HG03025 (cell line): Measurements from ENCODE around the gene LMAN2L.
"Not testable (repeated sequence)": the region's sequence is repeated elsewhere in the genome, so short reads cannot be mapped to it uniquely, and the experiment has no call there.

ENCODE experiments used
- ATAC-seq: cut with Tn5 transposase; IDR thresholded peaks from one replicate; pipeline ENCODE4 v1.9.1; 2021; ENCODE audit warnings: mild to moderate bottlenecking, moderate library complexity; ENCODE audit not compliant: unreplicated experiment, low FRiP score

LMAN2L gene

DNA sequence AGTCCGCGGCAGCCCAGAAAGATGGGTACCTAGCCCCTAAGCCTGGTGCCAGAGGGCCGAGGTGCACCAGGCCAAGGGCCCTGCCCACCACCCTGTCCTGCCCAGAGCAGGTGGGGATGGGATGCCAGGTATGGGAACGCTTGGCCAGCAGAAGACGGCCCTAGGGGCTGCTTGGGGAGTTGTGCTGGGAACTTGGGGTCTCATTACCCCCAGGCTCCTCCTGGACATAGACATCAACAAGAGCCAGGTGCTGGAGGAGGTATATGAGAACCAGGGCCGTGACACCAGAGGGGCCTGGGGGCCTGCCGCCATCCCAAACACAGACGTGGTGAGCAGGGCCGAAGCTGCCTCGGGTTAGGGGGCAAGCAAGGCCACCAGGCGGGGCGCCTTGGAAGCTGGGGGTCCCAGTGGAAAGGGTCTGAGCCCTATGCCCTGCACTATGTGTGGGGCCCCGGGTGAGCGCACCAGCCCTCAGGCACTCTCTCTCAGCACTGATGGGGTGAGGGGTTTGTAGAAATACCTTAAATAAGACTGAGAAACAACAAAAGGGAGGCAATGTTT is 50.4 kb downstream of the LMAN2L start:
- ATAC-seq: no peak

DNA sequence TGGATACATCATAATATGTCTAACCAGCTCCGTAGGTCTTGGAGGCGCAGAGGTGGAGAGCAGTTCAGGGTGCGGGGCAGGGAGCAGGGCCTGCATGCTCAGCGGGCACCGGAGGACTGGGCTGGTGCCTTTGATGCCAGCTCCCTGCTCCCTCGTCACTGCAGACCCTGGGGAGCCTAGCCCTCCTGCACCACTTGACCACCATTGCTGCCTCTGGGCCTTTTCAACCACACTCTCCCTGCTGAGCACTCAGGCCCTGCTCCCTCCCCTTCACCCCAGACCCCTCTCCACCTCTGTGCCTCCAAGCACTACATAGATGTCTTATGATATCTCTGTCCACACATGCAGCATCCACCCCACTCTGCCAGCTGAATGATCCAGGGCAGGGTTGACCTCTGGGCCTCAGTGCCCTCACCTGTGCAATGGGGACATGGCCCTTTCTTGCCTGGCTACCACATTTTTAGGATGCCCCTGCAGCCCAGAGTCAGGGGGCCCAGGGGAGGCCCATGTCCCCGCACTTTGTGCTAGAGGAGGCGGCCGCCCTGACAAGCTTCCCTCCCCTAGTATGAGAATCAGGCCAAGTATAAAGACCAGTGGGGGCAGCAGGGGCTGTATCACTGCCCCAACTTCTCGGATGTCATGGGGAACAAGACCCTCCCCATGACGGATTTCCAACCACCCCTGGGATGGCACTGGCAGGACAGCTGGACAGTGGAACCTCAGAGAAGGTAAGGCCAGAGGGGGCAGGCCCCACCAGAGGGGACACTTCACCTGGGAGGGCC is 51.0 kb downstream of the LMAN2L start:
- no peak for ATAC-seq

DNA sequence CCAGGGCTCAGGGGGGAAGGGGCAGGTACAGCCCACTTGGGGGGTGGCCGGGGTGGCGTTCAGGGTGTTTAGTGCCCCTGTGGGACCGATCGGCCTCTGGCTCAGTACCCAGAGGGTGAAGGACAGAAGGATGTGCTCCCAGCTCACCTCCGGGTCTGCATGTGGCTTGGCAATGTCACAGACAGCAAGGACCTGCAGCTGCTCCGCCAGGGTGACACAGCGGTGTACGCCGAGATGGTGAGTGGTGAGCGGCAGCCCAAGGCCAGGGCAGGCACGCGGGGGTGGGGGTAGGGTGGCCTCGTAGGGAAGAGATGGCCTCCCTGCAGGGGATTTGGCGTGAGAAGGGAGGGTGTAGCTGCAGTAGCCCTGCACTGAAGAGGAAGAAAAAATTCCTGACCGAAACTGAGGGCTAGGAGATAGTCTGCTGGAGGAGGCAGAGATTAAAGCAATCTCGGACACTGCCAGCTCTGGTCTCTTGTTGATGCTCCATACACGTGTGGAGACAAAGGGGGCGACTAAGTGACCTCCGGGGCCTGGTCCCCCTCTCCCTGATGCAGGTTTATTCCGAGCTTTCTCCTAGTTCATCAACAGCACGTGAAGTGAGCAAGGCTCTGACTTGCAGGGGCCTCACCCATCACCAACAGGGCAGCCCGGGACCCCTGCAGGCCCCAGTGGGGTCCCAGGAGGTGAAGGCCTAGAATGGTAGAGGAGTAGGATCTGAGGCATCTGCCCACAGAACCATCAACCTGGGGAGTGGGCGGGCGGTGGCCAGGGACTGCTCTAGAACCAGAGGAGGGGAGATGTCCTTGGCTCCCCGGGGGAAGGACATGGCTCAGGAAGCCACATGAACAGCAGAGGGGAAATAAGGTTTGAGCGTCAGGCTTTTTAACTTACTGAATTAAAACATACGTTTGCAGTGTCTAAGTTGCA is 51.9 kb downstream of the LMAN2L start:
- ATAC-seq: no peak

DNA sequence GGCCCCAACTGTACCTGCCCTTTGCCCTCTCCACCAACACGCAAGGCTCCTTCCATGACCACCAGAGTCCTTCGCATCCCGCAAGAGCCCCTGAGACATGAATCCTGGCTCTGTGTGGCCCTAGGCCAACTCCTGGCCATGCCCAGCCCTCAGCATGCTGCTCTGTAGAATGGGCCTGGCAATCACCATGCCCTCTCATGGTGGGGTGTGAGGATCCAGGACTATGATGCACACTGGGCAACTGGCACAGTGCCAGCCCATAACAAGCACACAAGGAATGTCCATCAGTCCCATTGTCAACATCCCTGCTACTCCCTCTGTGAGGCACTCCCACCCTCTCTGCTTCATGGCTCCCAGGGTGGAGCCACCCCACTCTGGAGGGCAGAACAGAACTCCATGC is 52.6 kb downstream of the LMAN2L start:
- ATAC-seq: no peak

DNA sequence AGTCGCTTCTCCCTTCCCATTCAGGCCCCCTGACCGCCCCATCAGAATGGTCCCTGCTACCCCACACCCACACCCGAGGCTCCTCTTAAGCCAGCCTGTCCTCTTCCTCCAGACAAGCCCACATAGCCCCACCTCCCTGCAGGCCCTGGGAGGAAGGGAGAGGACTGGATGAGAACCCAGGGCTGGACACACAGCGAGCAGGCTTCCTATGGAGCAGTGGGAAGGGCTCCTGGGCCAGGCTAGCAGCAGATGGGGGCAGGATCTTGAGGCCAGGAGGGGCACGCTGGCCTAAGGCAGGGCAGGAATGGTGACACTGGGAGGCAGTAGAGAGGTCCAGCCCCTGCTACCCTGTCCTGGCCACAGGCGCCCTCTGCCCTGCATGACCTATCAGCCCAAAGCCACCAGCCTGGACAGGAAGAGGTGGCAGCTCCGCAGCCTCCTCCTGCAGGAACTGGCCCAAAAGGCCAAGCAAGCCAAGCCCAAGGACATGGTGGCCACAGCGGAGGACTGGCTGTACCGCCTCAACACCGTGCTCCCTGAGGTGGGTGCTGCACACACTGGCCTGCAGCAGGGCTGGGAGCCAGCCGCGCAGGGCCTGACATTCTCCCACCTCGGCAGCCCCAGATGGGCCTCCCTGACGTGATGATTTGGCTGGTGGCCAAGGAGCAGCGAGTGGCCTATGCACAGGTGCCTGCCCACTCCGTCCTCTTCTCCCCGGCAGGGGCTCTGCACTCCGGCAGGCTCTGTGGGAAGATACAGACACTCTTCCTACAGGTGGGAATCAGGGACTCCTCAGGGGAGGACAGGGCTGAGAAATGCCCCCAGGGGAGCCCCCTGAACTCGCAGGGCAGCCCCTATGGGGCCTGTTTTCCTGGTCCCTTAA is 54.0 kb downstream of the LMAN2L start:
- no peak for ATAC-seq

DNA sequence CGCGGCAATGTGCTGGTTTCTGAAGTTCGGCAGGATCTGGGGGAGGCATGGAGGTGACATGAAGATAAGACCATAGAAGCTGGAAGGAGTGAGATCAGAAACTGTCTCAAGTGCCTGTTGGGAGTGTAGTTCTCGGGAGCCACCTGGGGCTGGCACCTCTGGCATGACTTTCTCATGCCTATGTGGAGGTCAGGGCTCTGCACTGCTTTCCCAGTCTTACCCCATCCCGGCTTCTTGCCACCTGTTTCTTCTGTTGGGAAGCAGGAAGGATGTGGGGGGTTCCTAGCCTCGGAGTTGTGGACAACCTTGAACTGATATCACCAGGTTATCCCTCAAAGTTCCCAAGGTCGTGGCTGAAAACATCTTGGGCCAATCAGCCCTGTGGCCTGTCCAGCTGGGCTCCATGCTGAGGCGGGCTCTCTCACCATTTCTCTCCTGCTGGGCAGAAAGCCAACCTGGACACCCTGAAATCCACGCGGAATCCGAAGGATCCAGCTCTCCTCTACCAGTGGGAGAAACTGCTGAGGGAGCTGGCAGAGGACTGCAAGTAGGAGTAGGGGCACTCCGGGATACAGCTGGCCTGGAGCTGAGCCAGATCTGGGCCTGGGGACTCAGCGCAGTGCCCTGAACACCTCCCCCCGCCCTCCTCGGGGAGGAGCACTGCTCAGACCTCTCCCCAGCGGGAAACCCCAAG is 54.8 kb downstream of the LMAN2L start:
- ATAC-seq: no peak

DNA sequence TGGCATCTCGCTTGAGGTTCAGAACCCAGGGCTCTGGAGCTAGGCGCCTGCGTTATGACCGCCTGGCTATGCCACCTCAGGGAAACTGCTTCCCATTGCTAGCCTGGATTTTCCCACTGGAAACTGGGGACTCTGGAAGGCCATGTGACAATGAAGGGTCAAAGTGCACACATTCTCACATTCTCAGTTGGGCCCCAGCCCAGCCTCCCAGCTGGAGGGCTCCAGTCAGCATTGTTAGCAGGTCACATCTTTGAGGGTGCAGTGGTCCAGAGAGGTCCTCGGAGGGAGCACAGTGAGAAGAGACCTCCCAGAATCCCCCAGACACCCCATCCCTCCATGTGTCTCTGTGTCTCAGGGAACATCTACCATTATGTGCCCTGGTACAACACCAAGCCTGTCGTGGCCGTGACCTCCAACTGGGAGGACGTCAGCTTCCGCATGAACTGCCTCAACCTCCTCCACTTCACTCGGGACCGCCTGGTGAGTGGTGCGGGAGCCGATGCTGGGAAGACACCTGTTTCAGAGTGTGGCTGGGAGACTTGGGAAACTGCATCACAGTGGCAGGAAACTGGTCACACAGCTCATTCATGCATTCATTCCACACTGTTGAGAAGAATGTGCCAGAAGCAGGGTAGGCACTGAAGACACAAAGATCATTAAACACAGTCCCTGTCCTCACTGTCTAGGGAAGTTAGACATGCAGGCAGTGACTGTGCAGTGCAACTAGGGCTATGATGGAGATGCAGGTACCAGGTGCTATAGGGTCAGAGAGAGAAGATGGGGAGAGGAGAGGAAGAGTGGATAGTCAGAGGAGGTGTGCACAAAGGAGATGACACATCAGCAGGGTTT is 55.7 kb downstream of the LMAN2L start:
- no peak for ATAC-seq

DNA sequence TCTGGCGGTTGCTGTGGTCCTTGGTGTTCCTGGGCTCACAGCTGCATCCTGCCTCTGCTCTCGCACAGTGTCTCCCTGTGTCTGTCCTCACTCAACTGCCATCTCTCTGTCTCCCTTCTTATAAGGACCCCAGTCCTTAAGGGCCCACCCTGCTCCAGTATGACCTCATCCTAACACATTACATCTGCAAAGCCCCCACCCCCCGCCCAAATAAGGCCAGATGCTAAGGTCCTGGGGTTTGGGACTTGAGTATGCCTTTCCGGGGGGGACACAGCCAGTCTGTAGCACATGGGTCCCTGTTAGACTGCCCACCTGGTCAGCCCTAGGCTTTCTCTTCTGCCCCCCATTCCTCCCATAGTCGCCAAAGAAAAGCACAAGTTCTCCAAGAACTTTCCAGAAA is 56.6 kb downstream of the LMAN2L start:
- no peak for ATAC-seq

DNA sequence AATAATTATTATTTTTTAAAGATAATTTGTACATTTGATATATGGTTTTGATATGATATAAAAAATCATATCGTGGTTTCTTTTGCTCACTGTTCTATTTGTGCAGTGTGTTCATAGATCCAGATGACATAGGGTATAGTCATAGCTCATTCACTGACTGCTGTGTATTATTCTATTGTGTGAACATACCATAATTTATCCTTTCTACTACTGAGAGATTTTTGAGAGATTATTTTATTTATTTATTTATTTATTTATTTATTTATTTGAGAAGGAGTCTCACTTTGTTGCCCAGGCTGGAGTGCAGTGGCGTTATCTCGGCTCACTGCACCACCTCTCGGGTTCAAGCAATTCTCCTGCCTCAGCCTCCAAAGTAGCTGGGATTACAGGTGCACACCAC is 58.3 kb downstream of the LMAN2L start:
- ATAC-seq: no peak

DNA sequence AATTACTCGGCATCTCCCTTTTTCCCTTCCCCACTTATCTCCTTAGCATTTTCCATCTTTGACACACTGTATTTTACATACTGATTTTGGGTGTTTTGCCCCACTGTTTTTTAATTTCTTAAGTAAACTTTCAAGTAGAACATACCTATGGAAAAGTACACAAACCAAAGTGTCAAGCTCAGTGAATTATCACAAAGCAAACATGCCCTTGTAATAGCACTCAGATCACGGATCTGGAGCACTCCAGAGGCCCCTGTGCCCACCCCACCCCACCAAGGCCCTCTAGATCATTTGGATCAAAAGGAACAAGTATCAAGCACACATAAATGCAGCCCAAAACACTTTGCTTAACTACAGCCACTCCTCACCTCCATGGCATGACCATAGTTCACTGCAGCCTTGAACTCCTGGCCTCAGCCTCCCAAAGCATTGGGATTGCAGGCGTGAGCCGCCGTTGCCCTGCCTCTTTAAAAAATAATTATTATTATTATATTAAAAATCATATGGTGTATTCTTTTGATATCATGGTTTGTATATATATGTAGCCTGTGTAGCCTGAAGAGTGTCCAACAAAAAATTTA is 59.2 kb downstream of the LMAN2L start:
- no peak for ATAC-seq

DNA sequence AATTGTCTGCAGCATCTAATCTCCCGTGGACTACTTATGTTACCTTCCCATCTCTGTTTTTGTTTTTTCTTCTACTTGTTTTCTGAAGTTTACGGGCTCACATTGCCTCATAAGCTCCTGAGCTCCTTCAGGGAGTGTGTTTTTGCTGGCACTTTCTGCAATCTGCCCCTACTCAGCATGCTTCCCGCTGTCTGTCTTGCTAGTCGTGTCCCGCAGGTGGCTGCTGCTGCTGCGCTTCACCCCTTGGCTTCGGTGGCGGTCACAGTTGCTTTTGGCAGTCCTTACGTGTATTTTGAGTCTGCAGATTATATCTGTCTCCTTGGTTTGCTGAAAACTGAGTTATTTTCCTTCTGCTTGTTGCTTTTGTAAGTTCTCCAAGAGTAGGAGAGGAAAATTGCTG is 60.0 kb downstream of the LMAN2L start:
- no peak for ATAC-seq

DNA sequence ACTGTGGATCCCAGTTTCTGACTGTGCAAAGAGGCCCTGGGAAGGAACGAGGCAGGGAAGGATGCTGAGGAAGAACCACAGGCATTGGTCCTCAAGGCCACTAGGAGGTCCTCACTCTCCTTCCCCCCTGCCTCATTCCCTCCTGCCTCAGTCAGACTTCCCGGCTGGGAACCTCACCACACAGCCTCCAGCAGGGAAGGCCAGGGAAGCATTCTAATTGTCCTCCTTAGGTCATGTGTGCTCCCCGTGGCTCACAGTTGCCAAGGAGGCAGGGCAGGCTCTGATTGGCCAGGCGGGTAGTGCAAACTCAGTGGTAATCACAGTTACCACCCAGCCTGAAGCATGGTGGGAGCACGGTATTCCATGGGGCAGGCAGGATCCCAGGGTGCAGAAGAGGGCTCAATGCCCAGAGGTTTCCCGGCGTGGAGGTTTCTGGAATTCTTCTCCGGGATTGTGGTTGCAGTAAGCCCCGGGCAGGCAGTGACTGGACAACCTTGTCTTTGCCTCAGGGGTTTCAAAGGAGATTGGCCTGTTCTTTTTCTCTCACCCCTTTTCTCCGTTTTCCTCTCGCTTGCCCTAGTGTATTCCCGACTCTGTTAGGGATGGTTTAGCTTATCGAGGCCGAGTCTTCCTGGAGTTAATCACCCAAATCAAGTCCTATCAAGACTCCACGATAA is 70.2 kb downstream of the LMAN2L start:
- ATAC-seq: no peak

DNA sequence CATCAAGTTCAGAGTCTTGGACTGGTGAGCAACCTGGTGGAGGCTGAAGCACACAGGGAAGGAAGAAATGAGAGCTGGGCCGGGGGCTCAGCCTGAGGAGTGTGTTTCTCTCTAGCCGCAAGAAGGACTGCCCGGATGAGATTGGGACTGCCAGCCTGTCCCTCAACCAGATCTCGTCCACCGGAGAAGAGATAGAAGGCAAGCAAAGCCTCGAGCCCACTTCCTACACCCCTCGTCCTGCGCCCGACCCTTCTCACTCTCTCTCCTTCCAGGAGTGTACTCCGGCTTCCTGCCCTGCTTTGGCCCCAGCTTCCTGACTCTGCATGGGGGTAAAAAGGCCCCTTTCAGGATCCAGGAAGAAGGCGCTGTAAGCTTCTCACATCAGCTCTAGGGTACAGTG is 71.1 kb downstream of the LMAN2L start:
- no peak for ATAC-seq

DNA sequence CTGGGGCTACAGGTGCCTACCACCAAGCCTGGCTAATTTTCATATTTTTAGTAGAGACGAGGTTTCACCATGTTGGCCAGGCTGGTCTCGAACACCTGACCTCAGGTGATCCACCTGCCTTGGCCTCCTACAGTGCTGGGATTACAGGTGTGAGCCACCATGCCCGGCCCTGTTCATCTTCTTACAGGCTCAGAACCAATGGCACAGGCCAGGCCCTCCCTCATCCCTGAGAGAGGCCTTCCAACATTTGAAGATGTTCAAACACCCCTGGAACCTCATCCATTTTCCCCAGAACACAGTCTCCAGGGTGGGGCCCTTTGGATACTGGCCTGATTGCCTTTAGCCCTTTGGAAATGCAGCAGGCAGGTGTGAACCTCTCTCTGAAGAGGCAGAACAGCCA is 74.1 kb downstream of the LMAN2L start:
- ATAC-seq: not testable (repeated sequence)

DNA sequence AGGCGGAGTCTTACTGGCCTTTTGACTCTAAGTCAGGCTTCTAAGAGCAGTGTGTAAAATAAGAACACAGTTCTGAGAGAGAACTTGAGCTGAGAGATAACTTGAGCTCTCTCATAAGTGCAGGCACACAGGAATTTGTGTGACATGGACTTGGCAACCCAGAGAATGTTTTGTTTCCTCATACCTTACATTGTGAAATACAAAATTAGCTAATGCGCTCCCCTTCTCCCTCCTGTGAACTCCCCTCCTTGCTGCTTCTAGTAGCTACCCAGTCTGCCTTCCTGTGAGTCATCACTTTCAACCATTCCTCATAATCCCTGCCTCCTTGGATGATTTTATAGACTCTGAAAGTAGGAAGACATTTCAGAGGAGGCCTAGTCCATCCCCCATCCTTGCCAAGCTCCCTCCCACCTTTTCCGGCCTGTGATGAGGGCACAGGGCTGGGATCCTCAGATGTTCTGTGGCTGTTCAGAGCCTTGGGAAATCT is 74.7 kb downstream of the LMAN2L start:
- ATAC-seq: no peak

DNA sequence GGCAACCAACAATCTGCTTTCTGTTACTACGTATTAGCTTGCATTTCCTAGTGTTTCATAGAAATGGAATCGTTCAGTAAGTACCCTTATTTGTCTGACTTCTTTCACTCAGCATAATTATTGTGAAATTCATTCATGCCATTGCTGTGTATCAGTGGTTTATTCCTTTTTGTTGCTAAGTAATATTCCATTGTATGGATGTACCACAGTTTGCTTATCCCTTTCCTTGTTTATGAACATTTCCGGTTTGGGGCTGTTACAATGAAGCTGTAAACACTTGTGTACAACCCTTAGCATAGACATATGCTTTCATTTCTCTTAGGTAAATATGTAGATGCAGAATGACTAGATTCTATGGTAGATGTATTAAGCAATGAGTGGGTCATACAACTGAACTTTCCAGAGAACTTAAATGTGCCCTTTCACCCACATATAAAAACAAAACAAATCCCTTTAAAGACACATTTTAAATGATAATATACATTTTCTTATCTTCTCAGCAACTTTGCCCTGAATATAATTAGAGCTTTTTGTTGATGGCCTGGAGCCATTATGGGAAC is 75.4 kb downstream of the LMAN2L start:
- no peak for ATAC-seq

DNA sequence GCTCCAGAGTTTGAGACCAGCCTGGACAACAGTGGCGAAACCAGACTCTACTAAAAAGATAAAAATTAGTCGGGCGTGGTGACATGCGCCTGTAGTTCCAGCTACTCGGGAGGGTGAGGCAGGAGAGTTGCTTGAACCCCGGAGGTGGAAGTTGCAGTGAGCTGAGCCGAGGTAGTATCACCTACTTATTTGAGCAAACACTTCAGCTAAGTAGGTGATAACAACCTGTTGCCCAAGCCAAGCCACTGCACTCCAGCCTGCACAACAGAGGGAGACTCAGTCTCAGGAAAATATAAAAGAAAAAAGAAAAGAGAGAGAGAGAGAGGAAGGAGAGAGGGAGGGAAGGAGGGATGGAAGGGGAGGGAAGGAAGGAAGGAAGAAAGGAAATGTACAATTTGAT is 76.0 kb downstream of the LMAN2L start:
- ATAC-seq: no peak

DNA sequence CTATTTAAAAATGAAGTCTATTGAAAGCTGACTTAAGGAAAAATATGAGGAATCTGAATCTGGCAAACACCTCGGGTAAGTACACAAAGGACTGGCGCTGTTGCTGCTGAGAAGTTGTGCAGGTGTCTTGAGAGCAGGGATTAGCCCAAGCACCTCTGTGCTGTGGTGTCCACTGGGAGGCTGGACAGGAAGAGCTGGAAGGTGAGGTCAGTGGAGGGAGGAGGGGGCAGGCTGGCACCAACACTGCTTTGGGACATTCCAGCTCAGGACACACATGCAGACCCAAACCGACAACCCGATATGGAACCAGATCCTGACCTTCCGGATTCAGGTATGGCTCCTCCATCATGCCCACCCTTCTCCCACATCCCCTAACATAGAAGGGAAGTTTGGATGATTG is 76.7 kb downstream of the LMAN2L start:
- ATAC-seq: no peak
